NOMO-1 treated with dmso at 0.1 percent for 144 hours (cell line): ENCODE data around the gene ADK.
"Not testable (repeated sequence)": the region's sequence is repeated elsewhere in the genome, so short reads cannot be mapped to it uniquely, and the experiment has no call there.

ENCODE experiments used
- DNase-seq: peaks from one replicate; lab custom pipeline; 2025; ENCODE audit not compliant: unreplicated experiment; lab: John Stamatoyannopoulos, UW

ADK gene

GRCh38 chr10:74480778-74481177, 329.8 kb downstream of the ADK start:
- DNase-seq = no peak

- no peak for DNase-seq
Measured at GRCh38 chr10:74483356-74483755, 332.3 kb downstream of the ADK start.

DNA sequence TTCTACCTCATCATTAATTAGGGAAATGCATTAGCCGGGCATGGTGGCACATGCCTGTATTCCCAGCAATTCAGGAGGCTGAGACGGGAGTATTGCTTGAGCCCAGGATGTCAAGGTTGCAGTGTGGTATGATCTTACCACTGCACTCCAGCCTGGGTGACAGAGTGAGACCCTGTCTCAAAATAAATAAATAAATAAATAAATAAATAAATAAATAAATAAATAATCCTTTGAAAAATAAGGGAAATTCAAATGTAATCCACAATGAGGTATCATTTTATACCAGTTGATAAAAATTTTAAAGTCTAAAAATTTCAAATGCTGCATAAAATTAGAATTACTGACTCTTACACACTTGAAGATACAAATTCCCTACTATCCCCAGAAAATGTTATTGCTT, 334.3 kb downstream of the ADK start:
- no peak for DNase-seq

DNA sequence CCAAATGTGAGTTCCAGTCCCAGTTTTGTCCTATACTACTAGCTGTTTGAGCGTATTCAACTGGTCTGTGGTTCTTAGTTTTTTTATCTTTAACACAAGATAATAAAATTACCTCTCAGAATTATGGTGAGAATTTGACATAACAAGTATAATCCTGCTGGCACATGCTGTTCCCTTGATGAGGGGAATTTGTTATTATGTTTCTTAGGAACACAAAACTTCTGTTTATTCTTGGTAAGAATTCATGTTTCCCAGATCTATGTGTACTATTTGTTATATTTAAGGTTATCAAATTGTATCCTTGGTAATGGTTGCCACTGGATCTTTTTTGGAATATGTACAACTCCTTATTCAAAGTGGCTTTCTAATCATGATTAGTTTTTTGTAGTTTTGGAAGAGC, 335.6 kb downstream of the ADK start:
- DNase-seq = no peak

- no peak for DNase-seq
Measured at GRCh38 chr10:74488907-74489306, 337.9 kb downstream of the ADK start.

DNA sequence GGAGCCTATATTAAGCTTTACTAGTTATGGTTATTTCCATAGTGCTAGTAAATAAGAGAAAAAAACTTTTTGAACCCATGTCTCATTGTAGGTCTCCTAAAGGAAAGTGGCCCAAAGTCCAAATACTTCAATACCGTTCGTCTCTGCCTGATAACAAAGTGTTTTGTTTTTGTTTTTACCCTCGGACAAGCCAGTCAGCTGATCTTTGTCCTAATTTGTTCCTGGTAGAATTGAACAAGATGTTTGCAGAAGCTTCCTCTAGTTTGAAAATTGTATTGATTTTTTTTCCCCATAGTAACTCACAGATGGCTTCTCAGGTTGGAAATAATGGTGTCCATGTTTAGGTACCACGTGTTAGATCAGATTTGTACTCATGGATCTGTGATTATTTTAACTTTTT, 339.5 kb downstream of the ADK start:
- DNase-seq = no peak

- DNase-seq = no peak
Measured at GRCh38 chr10:74491014-74491413, 340.0 kb downstream of the ADK start.

DNA sequence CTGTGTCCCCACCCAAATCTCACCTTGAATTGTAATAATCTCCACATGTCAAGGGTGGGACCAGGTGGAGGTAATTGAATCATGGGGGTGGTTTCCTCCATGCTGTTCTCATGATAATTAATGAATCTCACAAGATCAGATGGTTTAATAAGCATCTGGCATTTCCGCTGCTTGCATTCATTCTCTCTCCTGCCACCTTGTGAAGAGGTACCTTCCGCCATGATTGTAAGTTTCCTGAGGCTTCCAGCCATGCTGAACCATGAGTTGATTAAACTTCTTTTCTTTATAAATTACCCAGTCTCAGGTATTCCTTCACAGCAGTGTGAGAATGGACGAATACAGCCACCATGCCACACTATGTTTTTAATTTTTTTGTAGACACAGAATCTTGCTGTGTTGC, 345.3 kb downstream of the ADK start:
- DNase-seq = not testable (repeated sequence)

- DNase-seq = not testable (repeated sequence)
Measured at GRCh38 chr10:74498664-74499063, 347.6 kb downstream of the ADK start.

GRCh38 chr10:74500026-74500704, 349.1 kb downstream of the ADK start:
- DNase-seq = no peak

DNA sequence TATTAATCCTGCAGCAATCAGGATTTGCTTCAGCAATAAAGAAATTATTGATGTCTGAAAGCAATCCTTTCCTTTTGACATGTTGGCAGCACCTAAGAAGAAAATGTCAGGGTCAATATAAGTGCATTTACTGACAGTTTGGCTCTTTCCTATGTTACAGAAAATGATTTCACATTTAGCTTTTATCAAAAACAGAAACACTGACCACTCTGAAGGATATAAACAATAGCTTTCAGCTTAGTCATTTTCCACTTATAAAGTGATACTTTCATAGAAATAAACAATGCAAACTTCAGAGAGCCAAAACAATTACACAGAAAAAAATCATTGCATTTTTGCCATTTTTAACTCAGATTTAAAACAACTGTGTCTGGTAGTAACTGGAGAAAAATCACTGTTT, 349.8 kb downstream of the ADK start:
- no peak for DNase-seq

GRCh38 chr10:74502963-74503608, 352.1 kb downstream of the ADK start:
- DNase-seq = peak; percentile 6

- DNase-seq = no peak
Measured at GRCh38 chr10:74507951-74508350, 356.9 kb downstream of the ADK start.

GRCh38 chr10:74510594-74510993, 359.6 kb downstream of the ADK start:
- no peak for DNase-seq

- DNase-seq = no peak
Measured at GRCh38 chr10:74511051-74511450, 360.0 kb downstream of the ADK start.

DNA sequence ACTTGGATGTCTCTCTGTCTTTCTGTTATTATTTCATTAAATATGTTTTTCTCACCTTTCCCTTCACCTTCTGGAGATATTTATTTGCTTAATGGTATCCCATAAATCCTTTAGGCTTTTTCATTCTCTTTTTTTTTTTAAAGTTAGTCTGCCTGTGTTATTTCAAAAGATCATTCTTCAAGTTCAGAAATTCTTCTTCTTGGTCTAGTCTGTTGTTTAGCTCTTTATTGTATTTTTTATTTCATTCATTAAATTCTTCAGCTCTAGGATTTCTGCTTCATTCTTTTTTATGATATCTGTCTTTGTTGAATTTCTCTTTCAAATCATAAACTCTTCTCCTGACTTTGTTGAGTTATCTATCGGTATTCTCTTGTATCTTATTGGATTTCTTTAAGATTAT, 363.3 kb downstream of the ADK start:
- no peak for DNase-seq

DNA sequence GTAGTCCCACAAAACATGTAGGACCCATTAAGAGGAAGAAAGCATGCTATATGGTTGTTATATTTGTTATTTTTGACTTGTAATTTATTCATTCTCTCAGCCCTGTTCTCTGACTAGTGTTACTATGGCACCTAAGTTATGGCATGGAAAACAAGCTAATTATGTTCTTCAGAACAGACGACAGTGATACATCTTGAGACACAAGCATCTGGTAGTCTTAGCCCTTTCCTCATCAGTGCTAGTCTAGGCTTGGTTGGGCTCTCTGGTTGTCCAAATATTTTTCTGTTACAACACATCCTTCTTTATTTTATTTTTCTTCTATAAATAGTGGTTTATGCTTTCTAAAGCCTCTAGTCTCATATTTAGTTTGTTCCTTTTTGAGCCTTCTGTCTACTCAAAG, 367.0 kb downstream of the ADK start:
- no peak for DNase-seq

DNA sequence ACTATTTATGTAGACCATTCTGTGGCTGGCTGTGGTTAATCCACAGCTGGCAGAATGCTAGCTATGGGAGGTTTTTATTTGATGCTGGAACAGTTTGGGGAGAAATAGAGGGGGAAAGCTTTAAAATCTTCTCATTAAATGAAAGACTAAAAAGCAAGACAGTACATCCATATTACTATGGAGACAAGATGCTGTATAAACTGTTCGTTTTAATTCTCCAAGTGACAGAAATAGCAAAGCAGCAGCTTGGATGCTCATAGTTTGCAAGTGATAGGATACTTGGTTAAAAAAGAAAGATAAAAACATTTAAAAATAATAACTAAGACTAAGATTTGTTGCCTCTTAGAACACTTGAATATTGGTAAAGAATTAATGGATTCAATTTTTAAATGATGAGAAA, 370.5 kb downstream of the ADK start:
- DNase-seq = no peak

GRCh38 chr10:74523199-74523598, 372.2 kb downstream of the ADK start:
- no peak for DNase-seq

- DNase-seq = no peak
Measured at GRCh38 chr10:74525885-74526284, 374.9 kb downstream of the ADK start.

DNA sequence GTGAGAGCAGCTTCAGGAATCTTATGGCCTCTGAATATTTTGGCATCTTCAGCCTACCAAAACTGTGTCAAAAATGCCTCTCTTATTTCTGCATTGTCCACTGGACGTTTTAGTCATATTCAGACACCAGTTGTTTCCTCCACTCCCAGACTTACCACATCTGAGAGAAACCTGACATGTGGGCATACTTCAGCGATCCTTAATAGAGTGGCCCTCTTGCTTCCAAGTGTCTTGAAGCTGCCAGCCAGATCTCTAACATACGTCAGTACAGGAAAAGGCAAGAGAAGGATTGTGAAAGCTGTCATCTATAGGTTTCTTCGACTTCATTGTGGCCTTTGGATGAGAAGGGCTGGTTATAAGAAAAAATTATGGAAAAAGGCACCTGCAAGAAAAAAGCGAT, 376.6 kb downstream of the ADK start:
- DNase-seq = not testable (repeated sequence)

DNA sequence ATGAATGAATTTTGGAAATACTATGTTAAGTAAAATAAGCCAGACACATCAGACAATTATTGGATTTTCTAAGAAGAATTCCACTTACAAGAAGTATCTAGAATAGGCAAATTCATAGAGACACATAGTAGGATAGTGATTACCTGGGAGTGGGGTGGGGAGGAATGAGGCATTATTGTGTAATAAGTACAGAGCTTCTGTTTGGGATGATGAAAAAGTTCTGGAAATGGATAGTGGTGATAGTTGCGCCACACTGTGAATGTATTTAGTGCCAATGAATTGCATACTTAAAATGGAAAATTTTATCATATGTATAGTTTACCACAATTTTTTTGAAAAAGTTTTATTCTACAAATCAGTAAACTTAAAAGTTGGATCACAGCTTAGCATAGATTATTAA, 378.2 kb downstream of the ADK start:
- DNase-seq = no peak

DNA sequence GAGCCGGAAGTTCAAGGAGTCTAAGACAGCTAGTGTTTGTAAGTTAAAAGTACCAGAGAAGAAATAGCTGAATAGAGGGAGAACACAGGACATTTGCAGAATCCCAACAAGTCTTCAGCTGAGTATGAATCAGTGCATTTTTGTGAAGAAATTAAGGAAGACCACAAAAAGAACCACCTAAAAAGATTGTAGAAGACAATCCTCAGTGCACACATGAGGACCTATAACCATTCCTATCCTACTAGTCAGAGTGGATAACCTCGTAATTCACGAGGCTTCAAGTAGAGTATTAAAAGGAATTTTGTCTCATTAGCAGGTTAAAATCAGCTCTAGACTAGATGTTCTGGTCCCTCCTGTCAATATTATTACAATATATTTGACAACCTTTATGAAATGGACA, 380.0 kb downstream of the ADK start:
- DNase-seq = no peak
